ENCODE measurements around the gene CAPN5.

GRCh38 chr11:77112641-77113381 lies 46.0 kb downstream of the CAPN5 start:
- TF ChIP-seq CTCF (IDR thresholded peaks at IDR 0.05; ENCODE audit: low read depth, low read length, missing input control): no peak
- TF ChIP-seq ZBTB33 (IDR thresholded peaks at IDR 0.05): no peak
- no peak for TF ChIP-seq NR2F2 (IDR thresholded peaks at IDR 0.05)
- no peak for TF ChIP-seq TAF1 (conservative IDR thresholded peaks at IDR 0.05)
- TF ChIP-seq SP1 (IDR thresholded peaks at IDR 0.05): no peak
- TF ChIP-seq EGR1 (IDR thresholded peaks at IDR 0.05; ENCODE audit: low read depth in 2 of 2): no peak
- no peak for TF ChIP-seq YY1 (IDR thresholded peaks at IDR 0.05)
- TF ChIP-seq RXRA (IDR thresholded peaks at IDR 0.05): no peak
- TF ChIP-seq GABPA (IDR thresholded peaks at IDR 0.05 in 1 of 2, conservative IDR thresholded peaks at IDR 0.05 in 1 of 2): no peak
- TF ChIP-seq RAD21 (IDR thresholded peaks at IDR 0.05): no peak
- TF ChIP-seq REST (IDR thresholded peaks at IDR 0.05): no peak

Measured in liver (tissue), 3 donors.